GM21737 (cell line): ENCODE measurements around the gene PTGER2.

ENCODE experiments used
- ATAC-seq: cut with Tn5 transposase; IDR thresholded peaks from one replicate; pipeline ENCODE4 v1.9.1; 2021; ENCODE audit warnings: mild to moderate bottlenecking, moderate library complexity; ENCODE audit not compliant: unreplicated experiment

The PTGER2 gene

GRCh38 chr14:52304248-52304904 lies 9.7 kb upstream of the PTGER2 start:
- ATAC-seq: no peak

GRCh38 chr14:52305014-52305413 lies 9.1 kb upstream of the PTGER2 start:
- no peak for ATAC-seq

GRCh38 chr14:52307376-52307775 lies 6.7 kb upstream of the PTGER2 start:
- no peak for ATAC-seq

- ATAC-seq: no peak
Observed at GRCh38 chr14:52307905-52308304, 6.2 kb upstream of the PTGER2 start.

- ATAC-seq: no peak
Observed at GRCh38 chr14:52310541-52310940, 3.6 kb upstream of the PTGER2 start.

- ATAC-seq: no peak
Observed at GRCh38 chr14:52312931-52313355, 1.2 kb upstream of the PTGER2 start.

- ATAC-seq: no peak
Observed at GRCh38 chr14:52313462-52313861, 650 bp upstream of the PTGER2 start.

GRCh38 chr14:52314595-52315354 lies 663 bp downstream of the PTGER2 start:
- no peak for ATAC-seq

- ATAC-seq: no peak
Observed at GRCh38 chr14:52315355-52315718, 1.2 kb downstream of the PTGER2 start.

- no peak for ATAC-seq
Observed at GRCh38 chr14:52318062-52318461, 4.0 kb downstream of the PTGER2 start.

GRCh38 chr14:52318826-52319645 lies 4.9 kb downstream of the PTGER2 start:
- ATAC-seq: no peak

- ATAC-seq: no peak
Observed at GRCh38 chr14:52319919-52320318, 5.8 kb downstream of the PTGER2 start.

- ATAC-seq: peak; percentile 96
Observed at GRCh38 chr14:52325126-52325525, 11.0 kb downstream of the PTGER2 start.

GRCh38 chr14:52325630-52326029 lies 11.5 kb downstream of the PTGER2 start:
- no peak for ATAC-seq

GRCh38 chr14:52327374-52328226 lies 13.5 kb downstream of the PTGER2 start:
- no peak for ATAC-seq

GRCh38 chr14:52328276-52328675 lies 14.2 kb downstream of the PTGER2 start:
- no peak for ATAC-seq

- no peak for ATAC-seq
Observed at GRCh38 chr14:52329678-52330369, 15.7 kb downstream of the PTGER2 start.

- ATAC-seq: no peak
Observed at GRCh38 chr14:52332269-52332668, 18.2 kb downstream of the PTGER2 start.

GRCh38 chr14:52333108-52333507 lies 19.0 kb downstream of the PTGER2 start:
- no peak for ATAC-seq
